Panc1 (cell line): ENCODE measurements around the gene LGALS1. TPM values are rescaled to one million over a fixed set of nuclear protein-coding genes. Genes with fewer than 3 reads are reported as not detected.

Experiments
- ATAC-seq: fragments of 200-7000 bp; cut with Tn5 transposase; 2 replicates; pipeline ENCODE4 v1.9.1; 2020; ENCODE audit warnings: mild to moderate bottlenecking, moderate library complexity
- BruUV-seq: library from RNA; stranded (reverse); fragments of 400-500 nt; replicated peaks from 2 replicates; lab custom pipeline; 2021; lab: Mats Ljungman, UMichigan
- CTCF ChIA-PET: fragments of 300-600 bp; sonication (Branson Sonifier 250); formaldehyde crosslinking; loops from one replicate; lab custom pipeline; 2022; ENCODE audit warnings: antibody characterized with exemption; lab: Charles Lee
- POLR2A ChIA-PET: fragments of 300-600 bp; sonication (Branson Sonifier 250); formaldehyde crosslinking; loops from one replicate; lab custom pipeline; 2022; ENCODE audit warnings: antibody characterized with exemption; lab: Charles Lee
- DNase-seq: peaks from one replicate; pipeline ENCODE4 v3.0.0-alpha.2; 2010; ENCODE audit warnings: low read depth, low spot score
- H3K27ac ChIP-seq: 2 replicates; pipeline ENCODE4 v1.5.1; 2011; ENCODE audit warnings: mild to moderate bottlenecking, low read length, inconsistent platforms
- H3K27me3 ChIP-seq: fragments of 200-500 bp; sonication (Bioruptor generic); 2 replicates; pipeline ENCODE4 v1.6.0; 2014; ENCODE audit warnings: low read length, inconsistent platforms; ENCODE audit not compliant: control insufficient read depth, insufficient read depth
- H3K36me3 ChIP-seq: fragments of 200-500 bp; sonication (Bioruptor generic); 2 replicates; pipeline ENCODE4 v1.5.1; 2014; ENCODE audit warnings: inconsistent platforms, mild to moderate bottlenecking, low read length, moderate library complexity; ENCODE audit not compliant: control insufficient read depth, insufficient read depth
- H3K4me1 ChIP-seq: 2 replicates; pipeline ENCODE4 v1.5.1; 2011; ENCODE audit warnings: inconsistent platforms, mild to moderate bottlenecking, low read length, moderate library complexity; ENCODE audit not compliant: control insufficient read depth, insufficient read depth
- H3K4me3 ChIP-seq, 2 experiments: 2 replicates each; pipeline ENCODE4 v1.5.1; 2011 to 2012; ENCODE audit warnings: low read depth in 2 of 2, low read length in 2 of 2, mild to moderate bottlenecking in 2 of 2, inconsistent platforms in 1 of 2, moderate library complexity in 1 of 2
- H3K9me3 ChIP-seq: fragments of 200-500 bp; sonication (Bioruptor generic); 2 replicates; pipeline ENCODE4 v1.5.1; 2014; ENCODE audit warnings: low read depth, mild to moderate bottlenecking, inconsistent platforms, low read length, moderate library complexity; ENCODE audit not compliant: control insufficient read depth, insufficient read depth
- POLR2AphosphoS5 ChIP-seq: IDR thresholded peaks from 2 replicates; pipeline ENCODE4 v1.6.1; 2012; ENCODE audit warnings: mild to moderate bottlenecking, low read depth, low read length, moderate library complexity
- SIN3A ChIP-seq: IDR thresholded peaks from 2 replicates; pipeline ENCODE4 v1.6.1; 2012; ENCODE audit warnings: low read depth, mild to moderate bottlenecking, low read length, moderate library complexity, borderline replicate concordance; ENCODE audit not compliant: insufficient read depth
- TCF7L2 ChIP-seq: IDR thresholded peaks from 2 replicates; pipeline ENCODE4 v1.6.1; 2011; ENCODE audit warnings: mild to moderate bottlenecking, low read depth, low read length, inconsistent platforms
- in situ Hi-C: cut with HindIII; loops from 2 replicates; pipeline ENCODE4 v1.10.0; 2016; ENCODE audit warnings: low sequenced_read_pairs, low pct_unique_long_range_greater_than_20kb
- intact Hi-C: fragments of 100-400 bp; cut with micrococcal nuclease; formaldehyde crosslinking; loops from one replicate; pipeline ENCODE4 v1.10.0; 2022; ENCODE audit not compliant: unreplicated experiment
- total RNA-seq: library from RNA; stranded (reverse); gene quantifications from one replicate; pipeline ENCODE4 v1.2.1, GENCODE V29; 2021; ENCODE audit not compliant: unreplicated experiment
- TF ChIP-seq, protein P1 (sequence below): fragments of 450-650 bp; IDR thresholded peaks from 2 replicates; pipeline ENCODE4 v1.5.1; 2017; ENCODE audit warnings: mild to moderate bottlenecking
- TF ChIP-seq, protein P2 (sequence below), 2 experiments: IDR thresholded peaks; 2 replicates each; pipeline ENCODE4 v1.6.1; 2011 to 2012; ENCODE audit warnings: low read depth in 2 of 2, control low read depth in 1 of 2, low read length in 1 of 2, mild to moderate bottlenecking in 1 of 2, moderate library complexity in 1 of 2; ENCODE audit not compliant: insufficient read depth in 1 of 2

LGALS1 gene
- total RNA-seq, 1 experiment from 2014 or later: 1,518 TPM

DNA sequence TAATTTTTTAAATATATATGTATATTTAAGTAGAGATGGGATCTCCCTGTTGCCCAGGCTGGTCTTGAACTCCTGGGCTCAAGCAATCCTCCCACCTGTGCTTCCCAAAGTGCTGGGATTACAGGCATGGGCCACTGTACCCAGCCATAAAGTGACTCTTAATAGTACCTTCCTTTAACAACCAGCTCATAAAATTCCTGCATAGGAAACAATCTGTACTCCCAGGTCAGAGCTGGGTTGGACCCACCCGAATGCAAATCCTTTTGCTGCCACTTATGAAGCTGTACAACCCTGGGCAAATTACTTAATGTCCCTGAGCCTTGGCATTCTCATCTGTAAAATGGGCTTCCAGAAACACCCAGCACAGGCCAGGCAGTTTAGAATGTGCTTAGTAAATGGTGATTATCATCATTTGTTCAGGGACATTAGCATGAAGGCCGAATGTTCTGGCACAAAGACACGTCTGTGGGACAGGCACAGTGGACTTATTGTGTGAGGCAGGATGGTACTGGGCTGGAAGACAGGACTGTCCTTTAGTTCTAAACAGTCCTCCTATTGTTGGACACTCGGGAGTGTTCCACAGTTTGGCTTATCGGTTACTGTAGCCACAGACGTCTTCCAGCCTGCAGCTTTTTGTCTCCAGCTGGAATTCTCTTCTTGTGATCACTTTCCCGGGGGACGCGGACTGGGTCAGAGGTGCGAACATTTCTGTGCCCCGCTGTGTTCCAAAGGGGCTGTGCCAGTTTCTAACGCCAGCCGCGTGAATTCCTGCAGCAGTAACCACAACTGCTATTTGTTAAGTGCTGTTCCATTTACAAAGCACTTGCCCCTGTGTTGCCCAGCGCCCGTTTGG, 11.0 kb upstream of the LGALS1 start:
- intact Hi-C loops (no loop called here), in situ Hi-C loops (no loop called here)
- H3K36me3 ChIP-seq: no peaks in the 10 kb centered on the region
- no peak overlapping the region for H3K4me3 ChIP-seq
- peaks cover 17% of the 10 kb centered on the region for H3K4me1 ChIP-seq
- H3K27me3 ChIP-seq: no peaks in the 10 kb centered on the region
- no peak for ATAC-seq
- no TSS peak for BruUV-seq
- TF ChIP-seq, protein P1, sequence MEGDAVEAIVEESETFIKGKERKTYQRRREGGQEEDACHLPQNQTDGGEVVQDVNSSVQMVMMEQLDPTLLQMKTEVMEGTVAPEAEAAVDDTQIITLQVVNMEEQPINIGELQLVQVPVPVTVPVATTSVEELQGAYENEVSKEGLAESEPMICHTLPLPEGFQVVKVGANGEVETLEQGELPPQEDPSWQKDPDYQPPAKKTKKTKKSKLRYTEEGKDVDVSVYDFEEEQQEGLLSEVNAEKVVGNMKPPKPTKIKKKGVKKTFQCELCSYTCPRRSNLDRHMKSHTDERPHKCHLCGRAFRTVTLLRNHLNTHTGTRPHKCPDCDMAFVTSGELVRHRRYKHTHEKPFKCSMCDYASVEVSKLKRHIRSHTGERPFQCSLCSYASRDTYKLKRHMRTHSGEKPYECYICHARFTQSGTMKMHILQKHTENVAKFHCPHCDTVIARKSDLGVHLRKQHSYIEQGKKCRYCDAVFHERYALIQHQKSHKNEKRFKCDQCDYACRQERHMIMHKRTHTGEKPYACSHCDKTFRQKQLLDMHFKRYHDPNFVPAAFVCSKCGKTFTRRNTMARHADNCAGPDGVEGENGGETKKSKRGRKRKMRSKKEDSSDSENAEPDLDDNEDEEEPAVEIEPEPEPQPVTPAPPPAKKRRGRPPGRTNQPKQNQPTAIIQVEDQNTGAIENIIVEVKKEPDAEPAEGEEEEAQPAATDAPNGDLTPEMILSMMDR: no peak
- TF ChIP-seq POLR2AphosphoS5 (no peak), SIN3A (no peak), TCF7L2 (no peak)
- TF ChIP-seq, protein P2, sequence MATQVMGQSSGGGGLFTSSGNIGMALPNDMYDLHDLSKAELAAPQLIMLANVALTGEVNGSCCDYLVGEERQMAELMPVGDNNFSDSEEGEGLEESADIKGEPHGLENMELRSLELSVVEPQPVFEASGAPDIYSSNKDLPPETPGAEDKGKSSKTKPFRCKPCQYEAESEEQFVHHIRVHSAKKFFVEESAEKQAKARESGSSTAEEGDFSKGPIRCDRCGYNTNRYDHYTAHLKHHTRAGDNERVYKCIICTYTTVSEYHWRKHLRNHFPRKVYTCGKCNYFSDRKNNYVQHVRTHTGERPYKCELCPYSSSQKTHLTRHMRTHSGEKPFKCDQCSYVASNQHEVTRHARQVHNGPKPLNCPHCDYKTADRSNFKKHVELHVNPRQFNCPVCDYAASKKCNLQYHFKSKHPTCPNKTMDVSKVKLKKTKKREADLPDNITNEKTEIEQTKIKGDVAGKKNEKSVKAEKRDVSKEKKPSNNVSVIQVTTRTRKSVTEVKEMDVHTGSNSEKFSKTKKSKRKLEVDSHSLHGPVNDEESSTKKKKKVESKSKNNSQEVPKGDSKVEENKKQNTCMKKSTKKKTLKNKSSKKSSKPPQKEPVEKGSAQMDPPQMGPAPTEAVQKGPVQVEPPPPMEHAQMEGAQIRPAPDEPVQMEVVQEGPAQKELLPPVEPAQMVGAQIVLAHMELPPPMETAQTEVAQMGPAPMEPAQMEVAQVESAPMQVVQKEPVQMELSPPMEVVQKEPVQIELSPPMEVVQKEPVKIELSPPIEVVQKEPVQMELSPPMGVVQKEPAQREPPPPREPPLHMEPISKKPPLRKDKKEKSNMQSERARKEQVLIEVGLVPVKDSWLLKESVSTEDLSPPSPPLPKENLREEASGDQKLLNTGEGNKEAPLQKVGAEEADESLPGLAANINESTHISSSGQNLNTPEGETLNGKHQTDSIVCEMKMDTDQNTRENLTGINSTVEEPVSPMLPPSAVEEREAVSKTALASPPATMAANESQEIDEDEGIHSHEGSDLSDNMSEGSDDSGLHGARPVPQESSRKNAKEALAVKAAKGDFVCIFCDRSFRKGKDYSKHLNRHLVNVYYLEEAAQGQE (IDR thresholded peaks at IDR 0.05; ENCODE audit: insufficient read depth in 1 of 2, low read depth in 2 of 2, low read length in 1 of 2): no peak
- DNase-seq: no peak
- CTCF ChIA-PET: interaction anchor here (0.6 kb wide), 1 partner anchor 69 kb away, joined by 18 read pairs; no protein-coding TSS in a partner anchor
- no peaks in the 10 kb centered on the region for H3K9me3 ChIP-seq
- POLR2A ChIA-PET: no interaction called here
- no peak overlapping the region for H3K27ac ChIP-seq

DNA sequence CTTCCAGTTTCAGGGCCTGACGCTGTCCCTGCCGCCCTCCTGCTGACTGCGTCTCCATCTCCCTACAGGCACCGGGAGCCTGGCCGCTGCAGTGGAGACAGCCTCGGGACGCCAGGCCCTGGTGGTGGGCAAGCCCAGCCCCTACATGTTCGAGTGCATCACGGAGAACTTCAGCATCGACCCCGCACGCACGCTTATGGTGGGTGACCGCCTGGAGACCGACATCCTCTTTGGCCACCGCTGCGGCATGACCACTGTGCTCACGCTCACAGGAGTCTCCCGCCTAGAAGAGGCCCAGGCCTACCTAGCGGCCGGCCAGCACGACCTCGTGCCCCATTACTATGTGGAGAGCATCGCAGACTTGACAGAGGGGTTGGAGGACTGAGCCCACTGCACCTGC, 9.9 kb upstream of the LGALS1 start:
- Histone ChIP-seq H3K27me3 (no peaks in the 10 kb centered on the region), H3K9me3 (no peaks in the 10 kb centered on the region), H3K4me3 (no peak overlapping the region), H3K4me1 (peaks cover 11% of the 10 kb centered on the region), H3K27ac (no peak overlapping the region), H3K36me3 (no peaks in the 10 kb centered on the region)
- ATAC-seq (no peak), DNase-seq (no peak)
- intact Hi-C loops (no loop called here), in situ Hi-C loops (no loop called here)
- CTCF ChIA-PET: no interaction called here
- POLR2A ChIA-PET: no interaction called here
- no TSS peak for BruUV-seq
- TF ChIP-seq, protein P2 (IDR thresholded peaks at IDR 0.05; ENCODE audit: insufficient read depth in 1 of 2, low read depth in 2 of 2, low read length in 1 of 2): no peak
- TF ChIP-seq, protein P1: no peak
- TF ChIP-seq SIN3A: no peak
- no peak for TF ChIP-seq POLR2AphosphoS5
- TF ChIP-seq TCF7L2: no peak
